Ascending aorta (tissue), 2 donors: ENCODE results near the gene KRTAP12-2. TPM values are rescaled to one million over a fixed set of nuclear protein-coding genes. Genes with fewer than 3 reads are reported as not detected.
"Not testable (repeated sequence)": the region's sequence is repeated elsewhere in the genome, so short reads cannot be mapped to it uniquely, and the experiment has no call there.

Experiments
- DNase-seq, 2 donors: peaks; one replicate each; pipeline ENCODE4 v3.0.0-alpha.2; 2019; ENCODE audit warnings: low spot score in 2 of 2
- H3K27ac ChIP-seq, 2 donors: fragments of 200-600 bp; sonication (generic); one replicate each; pipeline ENCODE4 v1.5.1; 2016 to 2017; ENCODE audit warnings: mild to moderate bottlenecking in 1 of 2
- H3K27me3 ChIP-seq: fragments of 200-600 bp; sonication (generic); one replicate; pipeline ENCODE4 v1.5.1; 2017
- H3K36me3 ChIP-seq, 2 donors: fragments of 200-600 bp; sonication (generic); one replicate each; pipeline ENCODE4 v1.5.1; 2016
- H3K4me1 ChIP-seq, 2 donors: fragments of 200-600 bp; sonication (generic); one replicate each; pipeline ENCODE4 v1.5.1; 2016 to 2017; ENCODE audit warnings: mild to moderate bottlenecking in 1 of 2
- H3K4me3 ChIP-seq, 2 donors: fragments of 200-600 bp; sonication (generic); one replicate each; pipeline ENCODE4 v1.5.1; 2016 to 2017; ENCODE audit warnings: mild to moderate bottlenecking in 1 of 2
- H3K9me3 ChIP-seq, 2 donors: fragments of 200-600 bp; sonication (generic); one replicate each; pipeline ENCODE4 v1.5.1; 2016
- intact Hi-C: fragments of 100-400 bp; cut with DNase I; formaldehyde crosslinking; loops from one replicate; pipeline ENCODE4 v1.15.1; 2023
- total RNA-seq: library from RNA; depleted of rRNA; stranded (reverse); fragments of >200 nt; gene quantifications from one replicate; pipeline ENCODE4 v1.1.0, GENCODE V29; 2016
- TF ChIP-seq, protein P1 (sequence below), 3 experiments: fragments of 200-600 bp in 2 of 3; fragments of 450-650 bp in 1 of 3; sonication (generic) in 2 of 3; IDR thresholded peaks; one replicate each; pipeline ENCODE4 v1.5.1; 2016 to 2019; ENCODE audit warnings: antibody characterized with exemption in 3 of 3, mild to moderate bottlenecking in 1 of 3, moderate library complexity in 1 of 3

The KRTAP12-2 gene
- total RNA-seq, 1 donor from 2014 or later, result not detected

DNA sequence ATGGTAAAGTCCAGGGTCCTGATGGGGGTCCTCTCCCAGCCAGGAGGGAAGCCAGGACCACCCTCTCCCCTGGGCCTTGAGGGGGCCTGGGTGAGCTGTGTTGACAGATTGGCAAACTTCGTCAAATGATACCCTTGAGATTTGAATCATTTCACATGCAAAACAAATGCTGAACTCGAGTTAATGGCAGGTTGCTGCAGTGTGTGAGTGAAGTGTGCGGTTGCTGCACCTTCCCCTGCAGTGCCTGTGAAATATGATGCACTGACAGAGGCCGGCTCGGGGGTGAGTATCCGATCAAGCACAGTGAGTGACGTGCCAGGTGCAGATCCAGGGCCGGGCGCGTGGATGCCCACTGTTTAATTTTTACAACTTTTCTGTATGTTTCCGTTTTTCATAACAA is 20.9 kb upstream of the KRTAP12-2 start:
- H3K4me1 ChIP-seq, result no peaks in the 10 kb centered on the region
- intact Hi-C loops, result loop anchor here (10.0 kb wide), 1 partner anchor 283 kb away; no protein-coding TSS in a partner anchor
- DNase-seq, result peak in 1 of 2 donors; percentile 52
- H3K9me3 ChIP-seq, result no peaks in the 10 kb centered on the region
- H3K4me3 ChIP-seq, result no peak overlapping the region
- no peaks in the 10 kb centered on the region for H3K27me3 ChIP-seq
- H3K27ac ChIP-seq, result no peak overlapping the region
- H3K36me3 ChIP-seq, result no peaks in the 10 kb centered on the region
- TF ChIP-seq, protein P1, sequence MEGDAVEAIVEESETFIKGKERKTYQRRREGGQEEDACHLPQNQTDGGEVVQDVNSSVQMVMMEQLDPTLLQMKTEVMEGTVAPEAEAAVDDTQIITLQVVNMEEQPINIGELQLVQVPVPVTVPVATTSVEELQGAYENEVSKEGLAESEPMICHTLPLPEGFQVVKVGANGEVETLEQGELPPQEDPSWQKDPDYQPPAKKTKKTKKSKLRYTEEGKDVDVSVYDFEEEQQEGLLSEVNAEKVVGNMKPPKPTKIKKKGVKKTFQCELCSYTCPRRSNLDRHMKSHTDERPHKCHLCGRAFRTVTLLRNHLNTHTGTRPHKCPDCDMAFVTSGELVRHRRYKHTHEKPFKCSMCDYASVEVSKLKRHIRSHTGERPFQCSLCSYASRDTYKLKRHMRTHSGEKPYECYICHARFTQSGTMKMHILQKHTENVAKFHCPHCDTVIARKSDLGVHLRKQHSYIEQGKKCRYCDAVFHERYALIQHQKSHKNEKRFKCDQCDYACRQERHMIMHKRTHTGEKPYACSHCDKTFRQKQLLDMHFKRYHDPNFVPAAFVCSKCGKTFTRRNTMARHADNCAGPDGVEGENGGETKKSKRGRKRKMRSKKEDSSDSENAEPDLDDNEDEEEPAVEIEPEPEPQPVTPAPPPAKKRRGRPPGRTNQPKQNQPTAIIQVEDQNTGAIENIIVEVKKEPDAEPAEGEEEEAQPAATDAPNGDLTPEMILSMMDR (IDR thresholded peaks at IDR 0.05), result no peak

DNA sequence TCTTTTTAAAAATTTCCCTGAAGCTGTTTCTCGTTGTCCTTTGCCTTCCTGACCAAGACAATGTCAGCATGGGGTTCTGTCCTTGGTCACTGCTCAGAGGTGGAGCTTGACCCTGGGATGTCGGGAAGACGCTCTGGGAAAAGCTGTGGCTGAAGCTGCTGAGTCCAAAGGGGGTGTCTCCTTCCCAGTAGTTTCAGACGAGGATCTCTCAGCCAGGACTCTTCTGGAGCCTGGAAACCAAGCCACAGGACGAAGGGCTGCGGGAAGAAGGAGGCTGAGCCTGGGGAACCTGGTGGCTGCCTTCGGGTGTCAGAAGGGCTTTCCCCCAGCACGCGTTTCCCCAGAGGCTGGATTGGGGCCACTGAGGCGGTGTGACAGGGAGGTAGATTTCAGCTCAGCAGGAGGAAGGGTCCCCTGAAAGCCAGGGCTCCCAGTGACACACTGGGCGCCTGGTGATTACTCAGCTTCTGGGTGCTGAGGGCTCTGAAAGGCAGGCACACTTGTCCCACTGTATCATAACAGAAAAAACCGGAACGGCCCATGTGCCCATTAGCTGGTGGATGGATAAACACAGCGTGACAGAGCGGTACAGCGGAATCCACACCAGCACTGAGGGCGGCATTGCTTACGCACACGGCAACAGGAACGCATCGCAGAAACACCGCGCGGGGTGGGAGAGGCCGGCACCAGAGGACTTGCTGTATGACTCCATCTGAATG is 20.3 kb upstream of the KRTAP12-2 start:
- peak in 1 of 2 donors; percentile 53 for DNase-seq
- Histone ChIP-seq H3K36me3 (no peaks in the 10 kb centered on the region), H3K27me3 (no peaks in the 10 kb centered on the region), H3K4me3 (no peak overlapping the region), H3K9me3 (no peaks in the 10 kb centered on the region), H3K27ac (no peak overlapping the region), H3K4me1 (no peaks in the 10 kb centered on the region)
- intact Hi-C loops, result loop anchor here (10.0 kb wide), 1 partner anchor 282 kb away; no protein-coding TSS in a partner anchor
- TF ChIP-seq, protein P1 (IDR thresholded peaks at IDR 0.05), result no peak

DNA sequence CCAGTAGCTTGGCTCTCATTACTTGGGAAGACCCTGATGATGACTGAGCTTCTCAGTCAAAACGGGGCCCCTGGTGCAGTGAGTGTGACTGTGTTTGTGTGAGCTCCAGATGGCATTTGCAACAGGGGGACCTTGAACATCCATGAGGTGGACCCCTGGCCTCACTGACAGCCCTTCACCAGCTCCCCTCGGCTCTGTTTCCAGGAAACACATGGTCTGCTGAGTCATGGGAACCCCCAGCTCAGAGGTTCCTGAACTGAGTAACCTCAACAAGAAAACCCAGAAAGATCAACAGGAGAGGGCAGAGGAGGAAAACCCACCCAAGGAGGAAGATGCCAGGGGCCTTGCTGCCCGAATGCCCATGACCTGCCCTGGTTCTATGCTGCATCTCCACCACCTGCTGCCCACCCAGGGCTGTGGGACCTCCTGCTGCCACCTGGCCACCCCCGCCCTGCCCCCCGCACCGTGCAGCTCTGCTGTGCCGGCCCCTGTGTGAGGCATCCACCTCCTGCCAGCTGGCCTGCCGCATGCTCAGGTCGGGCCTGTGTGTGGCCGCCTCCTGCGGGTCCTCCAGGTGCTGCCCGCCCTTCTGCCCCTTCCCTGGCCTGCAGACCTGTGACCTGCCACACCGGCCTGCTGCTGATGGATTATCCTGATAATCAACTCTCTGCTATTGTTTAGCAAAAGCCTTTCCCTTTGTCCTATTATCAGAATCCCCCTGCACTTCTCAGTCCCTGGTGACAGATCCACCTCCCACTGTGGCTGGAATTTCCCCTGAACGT is 19.5 kb upstream of the KRTAP12-2 start:
- intact Hi-C loops, result loop anchor here (10.0 kb wide), 1 partner anchor 281 kb away; no protein-coding TSS in a partner anchor
- Histone ChIP-seq H3K27ac (no peak overlapping the region), H3K36me3 (no peaks in the 10 kb centered on the region), H3K4me1 (no peaks in the 10 kb centered on the region), H3K4me3 (no peak overlapping the region), H3K27me3 (no peaks in the 10 kb centered on the region), H3K9me3 (no peaks in the 10 kb centered on the region)
- peak in 1 of 2 donors; percentile 27 for DNase-seq
- TF ChIP-seq, protein P1 (IDR thresholded peaks at IDR 0.05), result no peak

GRCh38 chr21:44685050-44685449 is 18.3 kb upstream of the KRTAP12-2 start:
- H3K4me3 ChIP-seq, H3K27me3 ChIP-seq, H3K4me1 ChIP-seq, H3K27ac ChIP-seq, H3K9me3 ChIP-seq, H3K36me3 ChIP-seq: not testable (repeated sequence)
- DNase-seq, result peak in 1 of 2 donors; percentile 42
- intact Hi-C loops, result loop anchor here (10.0 kb wide), 1 partner anchor 280 kb away; no protein-coding TSS in a partner anchor

DNA sequence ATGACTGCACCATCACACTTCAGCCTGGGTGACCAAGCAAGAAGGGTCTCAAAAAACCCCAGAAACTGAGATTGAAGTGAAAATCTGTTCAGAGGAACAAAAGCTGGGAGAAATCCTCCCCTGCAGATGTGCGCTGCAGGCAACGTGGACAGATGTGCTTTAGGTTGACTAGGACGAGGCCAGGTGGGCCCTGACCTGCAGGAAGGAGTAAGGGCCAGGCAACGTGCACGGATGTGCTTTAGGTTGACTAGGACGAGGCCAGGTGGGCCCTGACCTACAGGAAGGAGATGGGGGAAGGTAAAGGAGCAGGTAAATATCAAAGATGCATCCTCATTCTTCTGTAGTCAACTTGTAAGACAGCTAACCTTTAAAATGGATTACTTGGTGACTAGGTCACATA is 17.8 kb upstream of the KRTAP12-2 start:
- no peak for DNase-seq
- Histone ChIP-seq H3K36me3 (no peaks in the 10 kb centered on the region), H3K4me1 (no peaks in the 10 kb centered on the region), H3K27me3 (no peaks in the 10 kb centered on the region), H3K4me3 (no peak overlapping the region), H3K9me3 (no peaks in the 10 kb centered on the region), H3K27ac (no peak overlapping the region)
- intact Hi-C loops, result loop anchor here (10.0 kb wide), 1 partner anchor 280 kb away; no protein-coding TSS in a partner anchor
- TF ChIP-seq, protein P1 (IDR thresholded peaks at IDR 0.05), result no peak

GRCh38 chr21:44684077-44684476 is 17.4 kb upstream of the KRTAP12-2 start:
- TF ChIP-seq, protein P1 (IDR thresholded peaks at IDR 0.05), result no peak
- H3K9me3 ChIP-seq, result no peaks in the 10 kb centered on the region

More at GRCh38 chr21:44684077-44684476, 17.4 kb upstream of the KRTAP12-2 start:
- H3K4me3 ChIP-seq, result no peak overlapping the region
- no peaks in the 10 kb centered on the region for H3K4me1 ChIP-seq
- H3K27ac ChIP-seq, result no peak overlapping the region
- no peaks in the 10 kb centered on the region for H3K27me3 ChIP-seq
- H3K36me3 ChIP-seq, result no peaks in the 10 kb centered on the region
- intact Hi-C loops, result loop anchor here (10.0 kb wide), 1 partner anchor 279 kb away; no protein-coding TSS in a partner anchor
- DNase-seq, result peak in 1 of 2 donors; percentile 11
